NCI-H748 treated with DMSO at 0.1 percent for 48 hours (cell line): Measurements from ENCODE around the gene DUSP22.

Experiments used
- DNase-seq: peaks from one replicate; lab custom pipeline; 2025; lab: John Stamatoyannopoulos, UW

DUSP22 gene

DNA sequence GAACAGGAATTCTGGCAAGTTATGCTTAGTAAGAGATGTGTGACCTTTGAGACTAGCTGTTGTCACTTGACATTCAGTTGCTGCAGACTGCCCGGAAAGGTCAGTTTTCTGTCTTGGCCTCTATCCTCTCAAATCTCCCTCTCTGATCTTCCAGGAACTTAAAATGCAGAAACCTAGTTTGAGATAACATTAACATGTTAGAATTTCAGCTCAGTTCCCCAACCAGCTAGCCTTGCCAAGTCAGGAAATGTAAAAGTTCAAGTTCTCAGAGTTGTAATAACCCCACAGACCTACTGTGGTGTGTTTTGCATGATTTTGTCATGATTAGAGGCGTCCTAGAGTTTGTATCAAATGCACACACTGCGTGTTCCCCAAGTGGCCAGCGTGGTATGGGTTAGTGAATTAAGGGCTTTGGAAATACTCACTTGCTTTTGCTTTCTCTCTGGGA is 46.6 kb downstream of the DUSP22 start:
- DNase-seq = no peak

DNA sequence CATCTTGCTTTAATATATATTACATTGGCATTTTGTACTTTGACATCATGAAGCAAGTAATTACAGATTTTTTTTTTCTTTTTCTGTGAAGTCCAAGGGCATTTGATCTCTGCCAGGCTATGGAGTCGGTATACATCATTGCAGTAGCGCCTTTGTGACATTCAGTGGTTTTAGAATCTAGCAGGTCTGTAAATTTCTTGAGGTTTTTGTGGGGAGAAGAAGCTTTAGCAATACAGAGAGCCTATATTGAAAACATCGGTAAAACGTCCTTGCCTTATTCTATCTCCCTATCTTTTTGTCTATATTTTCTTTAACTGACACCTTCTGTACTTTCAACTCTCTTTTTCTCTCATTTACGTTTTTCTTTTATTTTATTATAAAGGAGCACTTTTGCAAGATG is 47.2 kb downstream of the DUSP22 start:
- no peak for DNase-seq

DNA sequence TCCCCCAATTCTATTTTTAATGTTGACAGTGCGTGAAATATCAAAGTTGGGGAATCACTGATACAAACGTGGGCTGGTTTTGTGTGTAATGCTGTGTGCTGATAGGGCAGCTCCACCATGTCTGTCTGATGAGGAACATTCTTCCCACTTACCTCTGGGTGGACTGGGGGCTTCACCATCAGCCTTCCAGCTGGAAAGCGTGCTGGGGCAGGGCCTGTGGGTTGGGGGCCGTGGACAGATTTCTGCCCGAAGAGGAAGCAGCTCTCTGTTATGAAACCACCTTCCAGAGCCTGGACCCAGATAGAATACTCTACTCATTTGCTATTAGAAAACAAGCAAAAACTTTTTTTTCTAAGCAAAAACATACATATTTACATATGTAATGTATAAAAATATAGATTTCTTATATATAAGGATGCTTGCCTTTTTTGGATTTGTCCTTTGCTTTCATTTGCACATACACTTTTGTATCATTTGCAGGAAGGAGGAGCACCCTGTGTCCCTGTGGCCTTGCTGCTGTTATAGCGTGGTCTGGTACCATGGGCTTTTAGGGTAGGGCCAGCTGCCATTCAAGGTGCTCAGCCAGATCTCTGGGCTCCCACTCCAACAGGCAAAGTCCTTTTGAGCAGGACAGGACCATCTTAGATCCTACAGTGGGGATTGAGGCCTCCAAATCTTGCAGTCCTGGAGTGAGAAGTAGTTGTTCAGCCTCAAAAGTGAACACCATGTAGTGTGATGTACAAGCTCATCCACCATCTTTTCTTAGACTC is 48.1 kb downstream of the DUSP22 start:
- no peak for DNase-seq

DNA sequence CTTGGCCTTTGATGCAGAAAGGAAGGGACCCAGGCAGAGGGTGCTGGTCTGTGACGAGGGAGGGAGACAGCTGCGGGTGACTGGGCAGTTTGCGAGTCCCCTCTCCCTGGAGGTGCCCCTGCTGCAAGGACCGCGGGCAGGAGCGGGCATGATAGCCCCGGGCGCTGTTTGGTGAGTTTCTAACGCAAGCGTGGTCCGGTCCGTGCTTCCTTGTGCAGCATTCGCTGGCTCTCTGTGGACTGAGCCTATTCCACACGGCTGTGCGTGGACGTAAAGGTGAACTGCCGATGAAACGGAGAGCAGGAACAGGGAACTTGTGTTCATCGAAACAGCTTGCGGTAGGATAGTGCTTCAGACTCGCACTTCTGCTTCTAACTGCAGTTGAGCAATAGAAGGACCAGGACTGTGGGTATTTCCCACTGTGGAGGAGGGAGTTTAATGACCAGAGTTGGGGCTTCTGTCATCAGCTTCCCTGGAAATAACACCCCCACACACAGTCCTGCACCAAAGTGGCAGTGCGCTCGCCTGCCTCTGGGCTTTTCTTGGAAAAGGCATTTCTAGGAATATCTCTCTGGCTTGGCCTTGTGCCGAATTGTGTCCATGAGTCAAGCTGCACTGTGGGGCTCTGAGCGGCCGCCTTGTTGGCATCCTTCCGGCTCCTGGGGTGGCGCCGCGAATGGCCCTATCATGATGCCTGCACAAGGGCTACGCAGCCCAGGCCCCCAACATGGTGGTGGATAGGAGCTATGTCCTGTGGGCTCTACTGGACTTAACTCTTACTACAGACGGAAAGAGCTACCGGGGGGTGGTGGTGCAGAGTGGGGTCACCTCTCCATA is 48.9 kb downstream of the DUSP22 start:
- no peak for DNase-seq

DNA sequence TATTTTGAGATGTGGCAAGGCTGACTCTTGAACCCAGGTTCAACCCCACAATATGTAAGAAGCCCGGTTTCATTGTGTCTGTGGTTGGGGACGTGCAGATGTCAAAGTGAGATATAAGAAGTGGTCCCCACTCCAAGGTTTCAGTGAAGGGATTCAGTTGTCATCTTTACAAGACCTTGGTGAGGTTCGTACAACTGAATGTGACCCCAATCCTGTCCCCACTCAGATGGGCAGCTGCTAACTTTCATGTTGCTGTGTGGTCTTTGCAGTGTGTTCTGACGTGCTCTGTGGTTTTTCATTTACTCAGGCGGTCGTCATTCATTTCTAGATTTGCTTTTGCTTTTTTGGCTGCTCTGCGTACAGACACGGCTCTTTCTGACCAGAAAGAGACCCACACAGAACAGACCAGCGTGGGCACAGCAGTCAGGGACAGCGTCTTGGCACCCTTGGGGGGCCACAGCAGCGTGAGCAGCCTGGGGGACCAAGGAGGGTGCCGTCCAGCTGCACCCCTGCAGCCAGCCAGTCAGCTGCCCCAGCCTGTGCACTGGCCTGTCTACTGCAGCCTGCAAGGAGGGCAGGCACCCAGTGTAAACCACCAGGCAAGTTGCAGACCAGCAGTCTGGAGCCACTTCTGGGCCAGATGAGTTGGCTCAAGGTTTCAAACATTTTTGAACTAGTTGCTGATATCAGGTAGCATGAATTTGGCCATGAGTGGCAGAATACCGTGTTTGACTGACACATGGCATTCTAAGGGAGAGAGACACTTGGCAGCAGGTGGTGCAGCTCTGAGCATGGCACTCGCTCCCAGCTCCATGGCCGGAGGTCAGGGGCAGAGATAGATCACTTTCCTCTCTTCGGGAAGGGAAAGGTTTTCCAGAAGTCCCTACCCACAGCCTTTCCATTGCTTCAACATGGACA is 49.9 kb downstream of the DUSP22 start:
- DNase-seq = no peak

DNA sequence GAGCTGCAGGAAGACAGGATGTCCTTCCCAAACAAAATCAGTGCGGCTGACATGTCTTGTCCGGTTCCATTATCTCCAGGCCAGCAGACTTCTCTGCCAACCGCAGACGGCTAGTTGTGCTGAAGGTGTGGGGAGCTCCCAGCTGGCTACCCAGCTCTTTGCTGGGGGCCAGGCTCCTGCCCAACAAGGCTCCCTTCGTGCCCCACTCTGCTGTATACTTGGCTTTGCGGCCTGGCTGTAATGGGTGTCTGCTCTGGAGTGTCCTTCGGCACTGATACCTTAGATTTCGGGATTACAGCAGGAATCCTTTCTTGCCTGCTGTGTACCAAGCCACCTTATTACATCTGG is 50.5 kb downstream of the DUSP22 start:
- DNase-seq = no peak

DNA sequence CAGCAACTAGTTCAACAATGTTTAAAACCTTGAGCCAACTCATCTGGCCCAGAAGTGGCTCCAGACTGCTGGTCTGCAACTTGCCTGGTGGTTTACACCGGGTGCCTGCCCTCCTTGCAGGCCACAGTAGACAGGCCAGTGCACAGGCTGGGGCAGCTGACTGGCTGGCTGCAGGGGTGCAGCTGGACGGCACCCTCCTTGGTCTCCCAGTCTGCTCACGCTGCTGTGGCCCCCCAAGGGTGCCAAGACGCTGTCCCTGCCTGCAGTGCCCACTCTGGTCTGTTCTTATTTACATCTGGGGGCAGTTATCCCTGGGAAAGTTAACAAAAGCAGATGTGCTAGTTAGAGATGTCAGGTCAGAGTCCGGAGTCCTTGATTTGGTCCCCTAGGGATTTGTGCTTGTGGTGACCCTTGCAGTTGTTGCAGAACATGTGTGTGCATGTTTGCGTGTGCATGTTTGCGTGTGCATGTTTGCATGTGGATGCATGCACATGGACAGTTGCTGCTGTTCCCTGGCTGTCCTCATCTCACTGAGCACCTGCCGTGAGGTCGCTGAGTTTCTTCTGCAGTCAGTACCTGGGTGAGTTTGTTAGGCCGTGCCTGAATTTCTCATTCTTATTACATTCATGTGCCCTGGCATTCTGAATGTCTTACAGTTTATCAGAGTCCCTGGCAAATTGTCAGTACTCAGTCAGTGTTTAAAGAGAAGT is 51.1 kb downstream of the DUSP22 start:
- no peak for DNase-seq

DNA sequence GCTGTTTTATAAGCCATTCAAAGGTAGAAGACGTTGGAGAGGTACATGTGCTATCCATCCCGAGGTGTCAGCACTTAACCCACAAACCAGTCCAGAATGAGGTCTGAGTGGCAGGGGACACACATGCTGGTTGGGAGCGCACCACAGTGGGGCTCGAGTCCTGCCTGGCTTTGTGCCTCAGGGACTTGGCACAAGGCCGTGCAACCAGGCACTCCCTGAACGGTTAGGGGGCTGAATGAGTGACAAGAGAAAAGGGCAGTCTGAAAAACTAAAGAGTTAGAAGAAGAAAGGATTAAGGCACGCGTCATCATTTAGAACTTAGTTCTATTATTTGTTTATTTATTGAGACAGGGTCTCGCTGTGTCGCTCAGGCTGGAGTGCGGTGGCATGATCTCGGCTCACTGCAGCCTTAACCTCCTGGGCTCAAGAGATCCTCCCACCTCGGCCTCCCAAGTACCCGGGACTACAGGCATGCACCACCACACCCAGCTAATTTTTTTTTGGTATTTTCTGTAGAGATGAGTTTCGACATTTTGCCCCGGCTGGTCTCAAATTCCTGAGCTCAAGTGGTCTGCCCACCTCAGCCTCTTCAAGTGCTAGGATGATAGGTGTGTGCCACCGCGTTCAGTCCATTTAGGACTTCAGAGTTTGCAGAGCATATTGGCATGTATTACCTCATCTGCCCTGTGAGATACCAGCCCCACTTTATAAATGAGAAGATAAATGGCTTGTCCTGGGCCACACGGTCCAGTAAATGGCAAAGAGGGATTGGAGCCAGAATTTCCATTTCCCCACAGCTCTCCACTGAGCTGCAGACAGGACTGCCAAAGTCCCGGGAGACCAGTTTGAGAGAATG is 51.9 kb downstream of the DUSP22 start:
- DNase-seq = no peak

DNA sequence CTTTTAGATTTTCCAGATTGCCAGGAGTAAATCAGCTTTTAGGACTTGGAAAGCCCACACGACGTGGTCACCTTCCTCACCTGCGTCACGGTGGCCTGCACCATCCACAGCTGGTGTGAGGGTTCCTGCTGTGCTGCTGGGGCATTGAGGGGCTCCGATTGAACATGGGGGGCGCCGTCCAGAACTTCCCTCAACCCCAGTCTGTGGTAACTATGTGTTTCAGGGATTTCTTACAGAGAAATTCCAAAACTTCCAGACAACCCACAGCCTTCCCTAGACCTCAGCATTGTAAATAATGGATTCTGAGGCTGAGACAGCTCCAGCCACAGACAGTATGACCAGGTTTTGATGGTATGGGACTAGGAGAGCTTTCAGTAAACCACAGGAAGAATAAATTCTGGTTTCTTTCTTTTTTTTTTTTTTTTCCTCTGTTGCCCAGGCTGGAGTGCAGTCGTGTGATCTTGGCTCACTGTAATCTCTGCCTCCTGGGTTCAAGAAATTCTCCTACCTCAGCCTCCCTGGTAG is 52.6 kb downstream of the DUSP22 start:
- DNase-seq = no peak

DNA sequence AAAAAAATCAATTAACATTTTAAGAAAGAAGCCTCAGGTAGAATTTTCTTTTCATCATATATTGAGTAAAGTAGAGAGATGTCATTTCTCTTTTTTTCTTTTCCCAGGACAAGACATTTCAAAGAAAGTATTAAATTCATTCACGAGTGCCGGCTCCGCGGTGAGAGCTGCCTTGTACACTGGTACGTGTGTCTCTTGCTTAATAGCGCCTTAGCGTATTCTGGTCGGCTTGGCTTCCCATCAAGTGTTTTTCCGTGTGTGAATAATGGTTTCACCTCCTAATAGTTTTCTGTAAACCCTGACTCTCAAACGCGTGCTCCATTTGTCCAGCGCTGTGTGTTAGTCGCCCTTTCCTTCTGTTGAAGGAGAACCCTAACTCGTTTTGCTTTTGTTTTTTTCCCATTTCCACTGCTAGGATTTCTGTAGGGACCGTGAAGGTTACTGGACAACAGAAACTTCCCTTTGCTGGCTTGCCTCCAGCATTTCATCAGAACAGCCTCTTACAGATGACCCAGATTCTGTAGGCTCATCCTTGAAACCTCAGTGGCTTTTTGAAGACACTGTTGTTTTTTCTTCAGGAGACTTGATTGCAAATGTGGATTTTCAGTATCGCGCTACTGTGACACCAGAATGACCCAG is 53.6 kb downstream of the DUSP22 start:
- no peak for DNase-seq

DNA sequence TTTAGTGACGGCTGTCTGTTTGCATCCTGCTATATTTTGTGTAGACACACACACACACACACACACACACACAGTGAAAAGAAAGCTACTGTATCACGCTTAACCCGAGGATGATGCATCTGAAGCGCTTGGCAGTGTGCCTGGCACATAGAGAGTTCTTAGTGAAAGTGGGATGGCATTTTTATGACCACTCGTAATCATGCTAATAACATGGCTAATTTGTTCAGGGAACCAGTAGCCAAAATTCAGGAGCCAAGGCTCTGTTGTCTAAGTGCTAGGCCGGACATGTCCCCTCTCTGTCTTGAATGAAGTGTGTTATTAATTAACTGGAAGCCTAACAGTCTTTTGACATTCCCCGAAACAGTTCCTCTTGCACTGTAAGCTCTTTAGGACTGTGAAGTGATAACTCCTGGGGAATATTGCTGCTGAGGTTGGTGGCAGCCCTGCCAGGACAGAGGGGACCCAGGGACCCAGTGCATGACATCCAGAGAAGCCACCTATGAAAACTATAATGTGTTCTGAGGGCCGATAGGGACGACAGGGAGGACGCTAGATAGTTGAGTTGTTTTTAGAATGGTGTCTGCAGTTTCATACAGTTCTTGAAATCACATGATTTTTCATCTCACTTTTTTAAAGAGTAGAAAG is 54.2 kb downstream of the DUSP22 start:
- DNase-seq = no peak

DNA sequence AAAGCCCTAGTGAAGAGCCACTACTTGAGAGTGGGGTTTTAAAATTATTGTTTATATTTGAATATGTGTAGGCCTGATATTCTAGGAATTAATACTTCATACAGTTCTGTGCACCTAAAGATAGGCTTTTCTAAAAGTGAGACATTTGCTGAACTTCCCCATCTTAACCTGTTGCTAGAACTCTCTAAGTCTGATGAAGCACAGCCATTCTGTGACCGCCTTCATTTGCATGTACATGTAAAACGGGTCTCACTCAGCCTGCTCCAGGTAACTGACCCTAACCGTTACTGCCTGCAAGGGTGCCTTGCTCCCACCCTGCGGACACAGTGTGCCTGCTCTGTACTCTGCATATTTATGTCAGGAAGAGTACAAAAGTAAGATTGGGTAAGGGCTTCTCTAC is 54.9 kb downstream of the DUSP22 start:
- no peak for DNase-seq

DNA sequence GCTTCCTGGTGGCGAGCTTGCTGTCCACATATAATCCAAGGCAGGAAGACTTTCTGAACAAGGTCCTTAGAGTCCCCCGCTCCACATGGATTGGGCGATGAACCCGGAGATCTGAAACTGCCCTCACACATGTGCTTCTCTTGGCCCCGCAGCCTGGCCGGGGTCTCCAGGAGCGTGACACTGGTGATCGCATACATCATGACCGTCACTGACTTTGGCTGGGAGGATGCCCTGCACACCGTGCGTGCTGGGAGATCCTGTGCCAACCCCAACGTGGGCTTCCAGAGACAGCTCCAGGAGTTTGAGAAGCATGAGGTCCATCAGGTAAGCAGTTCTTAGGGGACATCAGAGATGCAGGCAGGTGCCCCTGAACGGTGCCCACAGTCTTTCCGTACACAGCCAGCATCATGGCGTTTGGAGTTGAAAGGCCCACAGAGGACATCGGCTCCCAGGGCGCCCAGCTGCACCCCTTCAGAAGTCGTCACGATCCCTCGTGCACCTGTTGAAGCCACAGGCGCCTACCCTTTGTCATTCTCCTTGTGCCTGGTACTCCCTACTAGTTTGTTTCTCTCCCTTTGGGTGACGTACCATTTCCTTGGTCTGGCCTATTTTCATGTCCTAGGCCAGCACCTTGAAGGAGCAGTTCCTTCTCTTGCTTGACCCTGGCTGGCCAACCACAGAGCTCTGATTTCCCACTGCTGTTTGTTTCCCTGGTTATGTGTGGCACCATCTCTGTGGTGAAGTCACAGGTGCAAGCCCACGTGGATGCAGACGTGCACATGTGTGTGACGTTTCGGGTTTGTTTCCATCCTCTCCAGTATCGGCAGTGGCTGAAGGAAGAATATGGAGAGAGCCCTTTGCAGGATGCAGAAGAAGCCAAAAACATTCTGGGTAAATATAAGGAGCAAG is 55.9 kb downstream of the DUSP22 start:
- no peak for DNase-seq

DNA sequence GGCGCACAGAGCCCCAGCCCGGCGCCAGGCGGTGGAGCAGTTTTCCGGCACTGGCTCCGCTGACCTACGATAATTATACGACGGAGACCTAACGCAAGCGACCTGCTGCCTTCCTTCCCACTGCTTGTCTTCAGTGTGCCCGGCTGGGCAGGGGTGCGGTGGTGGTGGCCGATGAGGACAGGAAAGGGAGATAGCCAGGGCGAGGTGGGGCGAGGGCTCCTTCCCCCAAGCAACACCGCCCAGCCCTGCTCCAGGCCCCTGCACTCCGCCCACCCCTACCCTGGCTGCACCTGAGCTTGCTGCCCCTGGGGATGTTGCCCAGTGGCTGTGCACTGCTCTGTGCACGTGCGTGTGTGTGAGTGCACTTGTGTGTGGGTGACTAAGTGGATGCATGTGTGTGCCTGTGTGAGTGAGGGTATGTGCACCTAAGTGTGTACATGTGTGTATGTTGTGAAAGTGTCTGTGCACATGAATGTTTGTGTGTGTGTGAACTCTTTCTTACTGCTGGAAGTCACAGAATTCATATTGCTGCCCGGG is 56.6 kb downstream of the DUSP22 start:
- DNase-seq = no peak

DNA sequence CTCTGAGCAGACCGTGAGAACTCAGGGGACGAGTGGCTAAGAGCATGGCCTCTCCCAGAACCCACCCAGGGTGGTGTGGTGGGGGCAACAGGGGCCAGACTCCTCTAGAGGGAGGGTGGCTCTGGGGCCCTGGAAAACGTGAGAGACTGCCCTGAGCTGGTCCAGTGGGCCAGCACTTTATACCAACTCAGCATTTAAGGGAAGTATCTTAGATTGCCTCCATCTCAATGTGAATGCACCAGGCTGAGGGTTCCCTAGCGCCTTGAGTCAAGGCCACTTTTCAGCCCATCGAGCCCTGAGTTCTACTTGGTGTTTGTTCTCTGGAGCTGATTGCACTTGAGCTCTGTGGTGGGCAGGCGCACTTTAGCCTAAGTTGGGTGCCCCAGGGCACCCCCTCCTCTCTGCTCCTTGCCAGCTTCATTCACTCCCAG is 57.2 kb downstream of the DUSP22 start:
- DNase-seq = no peak

DNA sequence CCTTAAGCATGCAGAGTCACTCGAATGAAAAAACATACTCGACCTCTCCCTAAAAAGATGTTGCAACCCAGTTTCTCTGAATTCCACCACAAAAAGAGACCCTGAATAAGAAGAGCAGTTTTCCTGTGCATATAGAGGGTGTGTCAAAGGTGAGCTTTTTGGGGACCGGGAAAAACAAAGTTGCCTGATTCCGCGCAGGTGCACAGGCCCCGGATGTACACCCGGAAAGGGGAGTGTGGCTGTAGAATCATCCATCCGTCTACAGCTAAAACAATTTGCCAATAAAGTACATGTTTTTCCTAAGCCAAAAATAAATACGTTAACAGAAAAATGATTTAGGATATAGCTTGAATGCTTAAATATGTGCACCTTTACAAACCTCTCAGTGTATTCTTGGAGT is 58.1 kb downstream of the DUSP22 start:
- no peak for DNase-seq

DNA sequence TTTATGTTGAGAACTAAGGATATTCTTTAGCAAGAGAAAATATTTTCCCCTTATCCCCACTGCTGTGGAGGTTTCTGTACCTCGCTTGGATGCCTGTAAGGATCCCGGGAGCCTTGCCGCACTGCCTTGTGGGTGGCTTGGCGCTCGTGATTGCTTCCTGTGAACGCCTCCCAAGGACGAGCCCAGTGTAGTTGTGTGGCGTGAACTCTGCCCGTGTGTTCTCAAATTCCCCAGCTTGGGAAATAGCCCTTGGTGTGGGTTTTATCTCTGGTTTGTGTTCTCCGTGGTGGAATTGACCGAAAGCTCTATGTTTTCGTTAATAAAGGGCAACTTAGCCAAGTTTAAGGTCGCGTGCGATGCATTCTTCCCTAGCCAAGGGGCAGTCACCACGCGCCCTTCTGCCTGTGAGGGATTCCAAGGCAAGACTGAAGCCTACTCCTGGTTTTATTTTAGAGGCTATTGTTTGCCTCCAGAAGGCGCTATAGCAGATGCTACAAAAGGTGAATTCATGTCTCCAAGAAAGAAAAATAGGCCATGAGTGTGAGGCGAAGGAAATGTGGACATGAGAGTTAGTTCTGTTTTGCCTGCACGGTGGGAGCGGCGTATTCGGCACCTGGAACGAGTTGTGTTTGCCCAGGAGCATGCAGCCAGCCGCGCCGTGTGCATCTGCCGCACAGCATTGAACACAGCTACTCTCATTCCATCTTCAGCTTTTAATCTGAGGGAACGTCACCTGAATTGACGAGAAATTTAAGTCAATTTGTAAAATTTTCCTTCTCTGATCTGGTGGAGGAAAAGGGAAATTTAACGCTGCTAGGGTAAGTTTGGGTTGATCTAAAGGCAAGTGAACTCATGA is 59.0 kb downstream of the DUSP22 start:
- no peak for DNase-seq
